GM18517 (cell line): ENCODE data around the gene SMIM7.

Experiments used
- ATAC-seq: cut with Tn5 transposase; IDR thresholded peaks from one replicate; pipeline ENCODE4 v1.9.1; 2021; ENCODE audit warnings: mild to moderate bottlenecking, moderate library complexity; ENCODE audit not compliant: unreplicated experiment

SMIM7 gene

DNA sequence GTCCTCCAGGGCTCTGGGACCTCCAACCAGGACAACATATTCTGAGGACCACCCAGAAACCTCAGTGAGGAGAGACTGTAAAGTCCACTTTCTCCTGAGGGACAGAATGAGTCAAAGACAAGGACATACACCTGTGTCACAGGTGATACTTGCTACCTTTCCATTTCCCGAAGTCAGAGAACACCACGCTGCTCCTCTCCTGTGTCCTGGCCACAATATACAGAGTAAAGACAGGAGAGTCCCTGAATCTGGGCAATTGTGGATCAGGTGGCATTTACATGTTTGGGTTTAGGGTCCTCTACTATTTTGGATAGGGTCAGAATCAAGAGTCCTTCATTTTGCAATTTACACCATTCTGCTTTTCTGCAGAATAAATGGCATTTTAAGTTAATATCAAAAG, 36.9 kb downstream of the SMIM7 start:
- ATAC-seq: no peak

DNA sequence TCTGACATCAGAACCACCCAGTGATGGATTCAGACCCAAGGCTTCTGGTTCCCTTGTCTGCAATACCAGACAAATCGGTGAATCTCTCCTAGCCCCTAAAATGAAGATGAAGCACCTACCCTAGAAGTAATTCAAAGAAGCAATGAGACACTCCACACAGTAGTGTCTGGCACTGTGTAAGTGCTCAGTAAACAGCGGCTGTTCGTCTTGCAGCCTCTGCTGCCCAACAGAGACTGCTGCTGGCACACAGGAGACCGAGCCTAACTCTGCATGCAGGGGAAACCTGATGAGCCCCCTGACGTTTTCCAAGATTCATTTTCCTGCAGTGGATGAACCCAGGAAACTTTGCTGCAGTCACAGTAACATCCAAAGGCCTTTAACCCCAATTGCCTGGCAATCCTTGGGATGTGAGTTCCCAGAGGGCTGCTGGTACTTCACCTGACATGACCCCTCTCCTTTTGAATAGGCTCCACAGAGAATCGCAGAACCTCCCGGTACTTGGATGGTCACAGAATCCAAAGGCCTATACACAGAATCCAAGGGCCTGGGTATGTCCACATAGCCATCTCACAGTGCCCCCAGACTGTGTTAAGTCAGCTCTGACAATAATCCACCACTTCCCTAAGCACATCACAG, 38.7 kb downstream of the SMIM7 start:
- ATAC-seq: no peak

DNA sequence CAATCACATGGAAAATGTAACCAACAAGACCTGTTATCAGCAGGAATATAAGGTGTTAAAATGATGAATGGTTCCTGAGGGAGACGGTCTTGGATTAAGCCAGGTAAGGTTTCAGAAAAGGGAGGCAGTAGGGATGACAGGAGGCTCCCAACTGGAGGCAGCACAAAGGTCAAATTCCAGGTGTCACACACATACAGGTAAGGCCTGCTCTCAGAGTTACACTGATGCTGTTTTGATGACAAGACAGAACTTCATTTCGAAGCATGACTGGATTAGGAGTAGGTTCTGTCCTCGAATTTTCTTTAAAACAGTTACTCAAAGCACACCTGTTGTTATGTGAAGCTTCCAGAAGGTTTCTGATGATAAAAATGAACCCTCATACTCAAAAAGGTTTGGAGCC, 39.4 kb downstream of the SMIM7 start:
- ATAC-seq: no peak

DNA sequence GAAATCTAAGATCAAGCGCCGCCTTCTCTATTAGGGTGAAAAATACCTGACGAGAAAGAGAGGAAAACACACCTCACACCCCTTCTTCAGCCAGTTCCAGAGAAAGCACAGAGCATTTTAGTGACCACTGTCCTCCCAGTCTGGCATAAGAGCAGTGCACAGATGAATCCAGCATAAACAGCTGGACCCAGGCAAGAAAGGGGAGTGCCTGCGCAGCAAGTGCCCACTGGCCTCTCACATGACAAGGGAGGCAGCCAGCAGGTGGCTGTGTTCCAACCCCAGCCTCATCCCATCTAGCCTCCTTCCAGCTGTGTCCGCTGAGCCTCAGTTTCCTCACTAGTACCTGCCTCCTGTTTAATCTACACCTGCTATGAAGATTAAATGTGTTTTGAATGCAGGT, 39.9 kb downstream of the SMIM7 start:
- ATAC-seq: no peak

DNA sequence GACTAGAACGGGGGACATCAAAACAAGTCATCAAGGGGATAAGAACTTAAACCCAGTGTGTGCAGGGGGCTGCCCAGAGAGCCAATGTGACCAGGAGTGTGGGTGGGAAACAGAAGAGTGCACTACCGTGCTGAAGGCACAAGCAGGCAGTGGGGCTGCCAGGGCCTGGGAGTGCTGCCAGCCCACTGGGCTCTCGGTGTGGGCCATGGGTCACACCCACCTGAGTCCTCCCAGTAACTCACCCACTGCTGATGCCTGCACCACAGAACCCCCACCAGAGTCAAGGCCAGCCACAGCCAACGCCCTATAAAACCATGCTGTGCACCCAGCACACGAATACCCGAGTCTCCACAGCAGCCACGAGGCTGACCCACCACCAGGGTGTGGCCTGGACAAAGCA, 40.5 kb downstream of the SMIM7 start:
- ATAC-seq: no peak

DNA sequence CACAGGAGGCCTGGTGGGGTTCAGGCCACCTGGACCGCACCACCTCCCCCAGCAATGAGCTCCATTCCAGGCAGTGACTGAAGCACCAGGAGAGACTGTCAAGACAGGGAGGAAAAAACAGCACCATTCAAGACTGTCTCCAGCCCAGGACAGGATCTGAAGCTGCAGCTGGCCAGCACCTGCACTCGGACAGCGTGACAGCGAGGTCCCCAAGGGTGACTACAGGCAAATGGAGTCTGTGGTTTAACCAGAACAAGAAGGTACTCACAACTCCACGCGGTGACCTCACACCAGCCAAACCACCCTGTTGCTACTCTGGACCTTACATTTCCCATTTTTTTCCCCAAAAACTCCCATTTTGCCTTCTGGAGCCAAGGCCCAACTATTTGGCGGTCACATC, 41.7 kb downstream of the SMIM7 start:
- no peak for ATAC-seq

DNA sequence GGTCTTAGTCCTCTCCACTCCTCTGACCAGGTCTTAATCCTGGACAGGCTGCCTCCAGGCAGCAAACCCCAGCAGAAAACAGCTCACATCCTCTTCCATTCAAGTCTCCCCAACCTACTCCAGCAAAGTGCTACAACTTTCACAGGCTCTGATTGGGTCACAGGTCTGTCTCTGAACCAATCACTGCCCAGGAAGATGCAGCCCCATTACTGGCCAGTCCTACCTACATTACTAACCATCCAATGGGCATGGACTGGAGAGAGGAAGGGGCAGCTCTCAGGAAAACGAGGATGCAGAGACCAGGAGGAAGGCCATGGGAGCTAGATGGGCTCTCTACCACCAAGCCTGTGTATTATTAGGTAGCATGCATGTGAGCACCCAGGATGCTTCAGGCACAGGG, 44.1 kb downstream of the SMIM7 start:
- ATAC-seq: no peak

DNA sequence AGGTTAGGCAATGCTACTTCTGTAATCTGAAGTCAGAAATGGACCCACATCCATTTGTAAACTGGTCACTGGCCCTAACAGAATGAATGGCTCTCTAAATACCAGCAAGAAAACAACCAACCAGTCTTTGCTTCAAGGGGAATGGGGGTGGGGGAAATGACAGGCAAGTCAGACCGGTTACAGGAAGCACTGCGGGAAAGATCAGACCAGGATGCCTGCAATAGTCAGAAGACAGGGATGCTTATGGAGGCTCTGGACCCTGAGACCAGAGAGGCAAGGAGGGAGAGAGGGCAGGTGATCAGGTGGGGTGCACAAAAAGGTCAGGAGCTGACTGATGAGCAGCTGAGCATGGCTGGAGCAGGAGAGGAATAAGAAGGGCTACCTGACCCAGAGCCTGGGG, 45.0 kb downstream of the SMIM7 start:
- no peak for ATAC-seq

DNA sequence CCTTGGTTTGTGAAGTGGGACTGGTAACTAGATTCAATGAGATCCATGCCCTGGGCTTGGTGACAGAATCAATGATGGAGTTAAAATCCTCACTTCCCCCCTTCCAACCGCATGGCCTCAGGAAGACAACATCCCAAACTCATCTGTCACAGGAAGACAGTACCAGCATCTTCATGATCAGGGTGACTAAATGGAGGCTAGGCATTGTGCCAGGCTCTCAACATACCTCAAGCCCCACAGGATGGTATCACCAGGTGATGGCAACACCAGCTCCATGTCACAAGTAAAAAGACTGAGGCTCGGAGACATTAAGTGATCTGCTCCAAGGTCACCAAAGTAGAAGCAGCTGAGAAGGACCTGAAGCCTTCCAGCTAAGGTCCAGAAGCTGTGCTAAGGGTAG, 46.1 kb downstream of the SMIM7 start:
- no peak for ATAC-seq

DNA sequence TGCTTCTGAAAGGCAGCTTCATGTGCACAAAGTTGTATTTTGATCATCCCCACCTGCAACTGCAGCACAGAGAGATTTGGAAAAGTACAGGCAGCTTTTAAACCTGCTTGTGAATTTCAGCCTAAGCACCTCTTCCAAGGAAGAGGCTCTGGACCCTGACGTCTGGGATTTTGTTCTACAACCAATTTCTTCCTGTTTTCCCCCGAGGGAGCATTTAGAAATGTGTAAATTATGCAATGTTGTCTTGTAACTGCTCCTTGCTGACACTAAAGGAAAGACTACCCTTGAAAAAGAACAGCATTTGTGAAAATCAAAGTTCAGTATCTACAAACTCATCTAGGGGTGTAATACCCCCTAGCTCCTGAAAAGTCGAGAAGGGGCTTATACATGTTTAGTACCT, 47.3 kb downstream of the SMIM7 start:
- no peak for ATAC-seq

DNA sequence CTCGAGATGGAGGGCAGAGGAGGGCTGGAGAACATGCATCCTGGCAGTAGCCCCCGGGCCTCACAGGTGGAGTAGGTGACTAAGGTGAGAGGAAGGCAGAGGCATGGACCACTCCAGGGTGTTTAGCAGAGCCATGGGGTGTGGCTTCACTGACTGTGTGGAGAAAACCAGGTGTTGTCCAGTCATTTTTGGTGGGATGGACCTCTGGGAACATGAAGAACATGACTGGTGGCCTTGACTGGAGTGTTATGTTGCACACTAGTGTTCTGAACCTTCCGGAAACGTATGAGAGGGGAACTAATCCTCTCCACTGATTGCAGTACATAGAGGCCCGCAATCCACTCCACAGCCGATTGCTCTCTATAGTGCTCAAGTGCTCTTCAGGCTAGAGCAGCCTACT, 48.8 kb downstream of the SMIM7 start:
- no peak for ATAC-seq

DNA sequence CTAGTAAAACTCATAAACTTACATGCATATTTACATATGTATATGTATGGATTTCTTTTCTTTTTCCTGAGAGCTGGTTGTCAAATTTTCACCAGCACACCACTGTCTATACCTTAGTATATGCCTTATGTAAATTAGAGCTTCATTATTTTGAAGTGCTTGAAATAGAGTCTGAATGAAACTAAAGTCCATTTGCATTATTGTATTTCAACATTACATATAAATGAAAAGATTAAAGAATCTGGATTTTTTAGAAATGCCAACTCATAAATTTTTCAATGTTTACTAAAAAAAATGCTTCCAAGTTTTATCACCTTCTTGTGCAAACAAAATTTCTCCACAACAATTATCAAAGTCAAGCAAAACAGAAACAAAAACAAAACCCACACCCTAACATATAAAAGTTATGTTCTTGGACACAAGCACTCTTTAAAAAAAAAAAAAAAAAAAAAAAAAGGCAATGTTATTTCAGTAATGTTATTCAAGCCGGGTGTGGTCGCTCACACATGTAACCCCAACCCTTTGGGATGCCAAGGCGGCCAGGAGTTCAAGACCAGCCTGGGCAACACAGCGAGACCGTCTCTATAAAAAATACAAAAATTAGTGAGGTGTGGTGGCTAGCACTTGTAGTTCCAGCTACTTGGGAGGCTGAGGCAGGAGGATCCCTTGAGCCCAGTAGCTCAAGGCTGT, 50.3 kb downstream of the SMIM7 start:
- ATAC-seq: no peak

DNA sequence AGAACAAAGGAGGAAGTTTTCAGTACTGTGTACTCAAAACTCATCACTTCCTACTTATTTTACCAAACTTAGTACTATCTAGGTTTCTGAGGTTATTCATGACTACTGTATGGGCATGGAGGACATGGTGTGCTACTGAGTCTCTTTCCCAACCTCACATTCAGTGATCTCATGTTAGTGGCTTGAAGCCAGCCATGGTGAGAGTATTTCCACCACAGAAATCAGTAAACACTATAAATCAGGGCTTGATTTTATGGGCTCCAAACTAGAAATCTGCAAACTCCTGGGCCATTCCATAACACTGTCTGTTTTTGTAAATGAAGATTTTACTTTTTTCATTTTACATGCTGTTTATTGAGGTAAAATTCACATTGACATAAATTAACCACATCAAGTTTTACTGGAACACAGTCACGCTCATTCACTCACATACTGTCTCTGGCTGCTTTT, 51.6 kb downstream of the SMIM7 start:
- ATAC-seq: no peak

DNA sequence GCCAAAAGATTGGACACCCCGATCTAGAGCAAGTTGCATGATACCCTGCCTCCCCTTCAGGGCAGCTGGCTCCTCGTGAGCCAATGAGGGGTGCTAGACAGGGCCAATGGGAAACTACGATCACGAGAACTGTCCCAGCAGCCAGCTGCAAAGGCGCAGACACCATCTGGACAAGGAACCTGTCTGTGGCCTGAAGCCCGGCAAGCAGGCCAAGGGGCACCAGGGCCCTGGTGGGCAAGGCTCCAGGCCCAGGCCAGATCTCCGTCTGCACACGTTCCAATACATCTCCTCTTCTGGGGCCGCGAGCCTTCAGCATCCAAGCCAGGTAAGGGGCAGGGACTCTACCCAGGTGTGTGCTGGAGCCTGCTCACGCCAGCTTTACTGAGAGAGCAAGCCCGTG, 52.1 kb downstream of the SMIM7 start:
- no peak for ATAC-seq

DNA sequence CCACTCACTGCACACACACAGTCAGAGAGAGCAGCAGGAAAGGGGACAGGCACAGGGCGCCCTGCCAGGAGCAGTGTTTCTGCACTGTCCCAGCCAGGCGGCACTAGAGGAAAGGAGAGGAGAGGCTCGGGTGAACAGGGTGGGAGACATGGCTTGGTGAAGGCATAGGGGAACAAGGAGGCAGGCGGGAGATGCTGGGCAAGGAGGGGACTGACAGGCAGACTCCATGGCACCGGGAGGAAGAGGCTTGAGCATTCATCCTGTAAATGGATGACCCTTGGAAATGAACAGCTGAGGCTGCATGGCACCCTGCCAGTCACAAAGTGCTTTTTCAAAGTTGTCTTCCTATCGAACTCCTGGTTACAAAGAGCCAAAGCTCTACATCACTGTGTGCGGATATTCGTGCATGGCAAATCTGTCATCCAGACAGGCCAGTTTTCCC, 54.4 kb downstream of the SMIM7 start:
- no peak for ATAC-seq

DNA sequence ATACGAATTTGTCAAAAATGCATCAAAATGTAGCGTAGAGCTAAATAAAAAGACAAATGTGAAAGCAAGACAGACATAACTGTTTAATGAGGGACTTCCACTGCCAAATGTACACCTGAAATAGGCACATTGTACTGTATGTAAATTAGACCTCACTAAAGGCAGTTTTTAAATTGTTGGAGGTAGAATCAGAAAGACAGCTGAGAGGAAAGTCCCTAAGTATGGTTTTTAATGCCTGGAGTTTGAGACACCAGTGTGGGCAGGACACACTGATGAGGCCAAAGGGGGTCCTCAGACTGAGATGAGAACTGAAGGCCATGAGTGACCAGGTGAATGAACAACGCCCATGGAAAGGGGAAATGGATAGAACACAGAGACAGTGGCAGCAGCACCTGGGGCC, 54.8 kb downstream of the SMIM7 start:
- no peak for ATAC-seq

DNA sequence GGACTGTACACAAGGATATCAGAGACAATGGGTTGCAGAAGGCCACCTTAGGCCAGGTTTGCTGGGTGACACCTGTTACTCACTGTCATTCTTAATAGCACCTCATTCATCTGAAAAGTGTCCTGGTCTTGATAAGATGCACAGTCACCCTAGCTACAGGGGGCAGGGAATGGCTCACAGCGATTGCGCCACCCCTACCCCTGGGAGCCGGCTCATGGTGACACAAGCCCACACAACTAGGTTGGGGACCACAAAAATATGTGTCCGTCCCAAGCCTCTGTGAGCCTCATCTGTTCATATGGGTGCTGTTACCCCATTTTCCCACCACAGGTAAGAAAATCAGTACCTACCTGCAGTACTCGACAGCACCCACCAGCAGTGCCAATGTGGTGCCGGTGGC, 55.3 kb downstream of the SMIM7 start:
- no peak for ATAC-seq

DNA sequence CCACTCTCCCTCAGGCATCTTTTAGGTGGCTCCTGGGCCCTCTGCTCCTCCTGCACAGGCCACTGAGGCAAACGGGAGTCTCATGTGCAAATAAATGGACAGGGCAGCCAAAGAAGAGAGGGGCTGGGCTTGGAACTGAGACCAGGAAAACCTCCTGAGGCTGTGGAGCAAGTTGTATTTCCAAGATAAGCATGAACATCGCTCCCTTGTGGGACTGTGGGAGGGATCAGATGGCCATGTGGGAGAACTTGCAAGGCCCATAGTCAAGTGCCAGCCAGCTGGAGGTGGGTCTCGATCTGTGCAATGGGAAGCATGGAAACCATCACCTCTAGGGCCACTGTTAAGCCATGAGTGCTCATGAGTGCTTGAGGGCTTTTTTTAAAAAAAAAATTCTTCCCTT, 56.9 kb downstream of the SMIM7 start:
- ATAC-seq: no peak

DNA sequence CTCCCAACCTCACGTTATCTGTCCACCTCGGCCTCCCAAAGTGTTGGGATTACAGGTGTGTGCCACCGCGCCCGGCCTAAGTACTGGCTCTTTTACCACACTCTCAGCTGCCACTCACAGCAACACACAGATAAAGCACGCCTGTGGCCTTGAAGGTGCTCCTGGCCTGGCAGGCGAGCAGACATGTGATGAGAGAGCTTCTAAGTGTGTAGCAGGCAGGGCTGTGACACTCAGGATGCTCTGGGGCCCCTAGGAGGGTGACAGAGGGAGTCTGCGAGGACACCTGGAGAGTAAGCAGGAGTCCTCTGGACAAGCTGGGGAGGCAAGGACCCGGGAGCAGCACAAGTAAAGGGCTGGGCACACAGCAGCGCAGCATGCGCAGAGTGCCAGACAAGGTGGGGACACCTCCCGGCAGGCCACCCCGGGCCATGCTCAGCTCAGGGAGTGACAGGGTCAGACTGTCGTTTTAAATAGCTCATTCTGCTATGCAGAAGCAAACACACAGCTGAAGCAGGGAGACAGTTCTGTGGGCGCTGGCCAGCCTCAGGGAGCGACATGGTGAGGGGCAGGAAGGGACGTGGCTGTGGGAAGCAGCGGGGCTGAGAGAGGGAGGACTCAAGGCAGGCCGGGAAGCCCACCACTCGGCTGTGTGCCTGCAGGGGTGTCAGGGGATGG, 58.4 kb downstream of the SMIM7 start:
- ATAC-seq: no peak

DNA sequence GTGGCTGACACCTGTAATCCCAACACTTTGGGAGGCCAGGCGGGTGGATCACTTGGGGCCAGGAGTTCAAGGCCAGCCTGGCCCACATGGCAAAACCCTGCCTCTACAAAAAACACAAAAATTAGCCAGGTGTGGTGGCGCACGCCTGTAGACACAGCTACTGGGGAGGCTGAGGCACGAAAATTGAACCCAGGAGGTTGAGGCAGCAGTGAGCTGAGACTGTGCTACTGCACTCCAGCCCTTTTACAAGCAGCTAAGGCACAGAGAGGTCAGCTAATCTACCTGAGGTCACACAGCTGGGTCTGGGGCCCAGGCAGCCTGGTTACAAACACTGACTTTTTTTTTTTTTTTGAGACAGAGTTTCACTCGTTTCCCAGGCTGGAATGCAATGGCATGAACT, 59.1 kb downstream of the SMIM7 start:
- ATAC-seq: no peak

DNA sequence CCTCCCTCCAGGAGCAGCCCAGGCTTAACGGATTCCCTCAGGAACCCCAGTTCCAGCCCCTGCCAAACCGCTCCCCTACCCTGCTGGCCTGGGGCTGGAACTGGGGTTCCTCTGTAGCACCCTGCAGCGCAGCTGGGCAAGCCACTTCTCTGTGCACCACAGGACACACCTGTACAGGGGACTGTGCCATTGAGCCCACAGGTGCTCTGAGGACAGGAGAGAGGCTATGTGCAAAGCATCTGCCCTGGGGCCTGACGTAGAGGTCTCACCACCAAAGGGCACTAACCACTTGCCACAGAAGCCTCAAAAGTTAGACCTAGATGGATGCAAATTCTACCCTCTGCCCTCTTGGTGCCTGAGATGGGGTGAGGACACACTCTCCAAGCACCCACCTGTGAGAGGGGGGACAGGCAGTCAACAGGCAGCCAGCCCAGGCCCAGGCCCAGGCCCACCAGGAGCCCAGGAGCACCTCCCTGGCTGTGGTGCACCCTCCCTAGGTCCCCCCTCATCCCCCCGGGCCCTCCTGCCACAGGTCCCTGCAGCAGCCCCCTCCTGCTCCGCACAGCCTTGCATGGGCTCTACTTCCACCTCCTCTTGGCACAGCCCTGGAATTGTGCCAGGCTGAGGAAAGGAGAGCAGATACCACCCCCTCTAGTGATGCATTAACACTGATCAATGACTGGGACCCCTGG, 60.1 kb downstream of the SMIM7 start:
- no peak for ATAC-seq

DNA sequence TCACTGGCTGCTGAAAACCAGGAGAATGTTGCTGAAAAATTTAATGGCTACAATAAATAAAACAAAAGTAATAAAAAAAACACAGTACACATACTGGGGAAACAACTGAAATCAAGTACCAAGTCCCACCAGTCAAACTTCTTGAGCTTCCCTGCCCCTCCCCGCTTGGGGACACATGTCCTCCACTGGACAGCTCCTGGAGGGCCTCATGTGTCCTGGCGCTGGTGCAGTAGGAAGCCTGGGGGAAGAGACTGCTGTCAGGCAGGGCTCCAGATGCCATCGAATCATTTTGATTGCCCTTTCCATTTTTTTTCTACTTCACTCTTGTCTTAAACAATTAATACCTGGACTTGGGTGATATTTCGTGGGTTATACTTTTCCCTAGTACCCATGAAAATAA, 61.1 kb downstream of the SMIM7 start:
- ATAC-seq: no peak
